Regular cardiac myocyte (primary cell): ENCODE data around the gene BTD. TPM values are rescaled to one million over a fixed set of nuclear protein-coding genes. Genes with fewer than 3 reads are reported as not detected.

Source experiments
- total RNA-seq: library from RNA; depleted of rRNA; stranded (reverse); fragments of >200 nt; gene quantifications from 2 replicates; pipeline ENCODE4 v1.2.3, GENCODE V29; 2014

Gene BTD
- 21.9 and 42.0 TPM in 2 replicates for total RNA-seq

GRCh38 chr3:15601399-15602145 is at the start of gene BTD, which contains the start of gene HACL1:
Gene BTD (plus strand): TSS chr3:15601745. CDS start chr3:15635440, 33,695 bp downstream.
Gene HACL1 (minus strand): TSS chr3:15601569. CDS start chr3:15601463, 106 bp downstream.

Other genes starting within 250 kb of the BTD start
- gene METTL6, start 174.2 kb upstream of the BTD start, total RNA-seq = 38.2 and 38.3 TPM in 2 replicates
- 30.9 and 38.6 TPM in 2 replicates for gene EAF1, start 174.1 kb upstream of the BTD start, total RNA-seq
- gene COLQ, start 80.0 kb upstream of the BTD start, total RNA-seq = under 0.01 and 0.28 TPM in 2 replicates
- gene HACL1, start 176 bp upstream of the BTD start, total RNA-seq = 23.0 and 26.8 TPM in 2 replicates
- 126 and 155 TPM in 2 replicates for gene ANKRD28, start 196.2 kb downstream of the BTD start, total RNA-seq